Testis (tissue), 3 donors: ENCODE results near the gene SUPT3H. TPM values are rescaled to one million over a fixed set of nuclear protein-coding genes. Genes with fewer than 3 reads are reported as not detected.

Experiments used
- DNase-seq: peaks from one replicate; pipeline ENCODE4 v3.0.0-alpha.2; 2019
- H3K27ac ChIP-seq, 2 donors: fragments of 200-600 bp; sonication (generic); one replicate each; pipeline ENCODE4 v1.5.1; 2019
- H3K27me3 ChIP-seq: fragments of 200-600 bp; sonication (generic); one replicate; pipeline ENCODE4 v1.5.1; 2019
- H3K36me3 ChIP-seq: fragments of 200-600 bp; sonication (generic); one replicate; pipeline ENCODE4 v1.5.1; 2017; ENCODE audit warnings: low read depth; ENCODE audit errors: missing control alignments
- H3K4me1 ChIP-seq: fragments of 200-600 bp; sonication (generic); one replicate; pipeline ENCODE4 v1.5.1; 2019
- H3K4me3 ChIP-seq, 2 donors: fragments of 200-600 bp; sonication (generic); one replicate each; pipeline ENCODE4 v1.5.1; 2017 to 2019
- H3K9me3 ChIP-seq: fragments of 200-600 bp; sonication (generic); one replicate; pipeline ENCODE4 v1.5.1; 2017
- CTCF ChIP-seq, 3 experiments: fragments of 450-650 bp in 2 of 3; fragments of 200-600 bp in 1 of 3; sonication (generic) in 1 of 3; IDR thresholded peaks; one replicate each; pipeline ENCODE4 v1.5.1; 2016 to 2019; ENCODE audit warnings: antibody characterized with exemption in 3 of 3, mild to moderate bottlenecking in 2 of 3, moderate library complexity in 1 of 3
- POLR2A ChIP-seq: fragments of 450-650 bp; IDR thresholded peaks from one replicate; pipeline ENCODE4 v1.6.1; 2017; ENCODE audit warnings: antibody characterized with exemption, mild to moderate bottlenecking, moderate library complexity
- WGBS, 2 donors: methylation state at CpG; one replicate each; pipeline ENCODE4 v1.1.5; 2018; 5-methylcytosine and 5-hydroxymethylcytosine counted together
- intact Hi-C: fragments of 100-400 bp; cut with DNase I; formaldehyde crosslinking; loops from one replicate; pipeline ENCODE4 v1.15.1; 2023; ENCODE audit warnings: low total_unique reads
- polyA plus RNA-seq: library from polyadenylated mRNA; stranded (reverse); fragments of 350-450 nt; fragmentation: Illumina TruSeq; extraction: RNeasy Lipid Tissue Mini Kit (QIAGEN cat#74804); gene quantifications from one replicate; pipeline ENCODE4 v1.2.3, GENCODE V29; 2014; ENCODE audit warnings: low read depth, low replicate concordance; ENCODE audit not compliant: insufficient read depth
- total RNA-seq, 2 donors: library from RNA; depleted of rRNA; stranded (reverse); fragments of >200 nt; gene quantifications; one replicate each; pipeline ENCODE4 v1.2.3, GENCODE V29; 2016

SUPT3H gene
- total and polyA plus RNA-seq, 3 donors from 2014 or later: 29.4 to 35.9 (median 30.8) TPM

GRCh38 chr6:44965708-44966107, 412.0 kb downstream of the SUPT3H start:
- Histone ChIP-seq H3K36me3 (no peaks in the 10 kb centered on the region), H3K27ac (no peak overlapping the region), H3K4me1 (no peaks in the 10 kb centered on the region), H3K27me3 (no peaks in the 10 kb centered on the region), H3K4me3 (no peak overlapping the region), H3K9me3 (no peaks in the 10 kb centered on the region)
- DNase-seq: no peak
- intact Hi-C loops: no loop called here
- TF ChIP-seq POLR2A: no peak
- no peak for TF ChIP-seq CTCF (IDR thresholded peaks at IDR 0.05)
- WGBS, 2 donors: 94 to 95% methylated on average over 4 of the region's 4 CpGs

GRCh38 chr6:44960898-44961297, 416.8 kb downstream of the SUPT3H start:
- DNase-seq: no peak
- H3K27ac ChIP-seq: no peak overlapping the region
- TF ChIP-seq POLR2A: no peak
- TF ChIP-seq CTCF (IDR thresholded peaks at IDR 0.05): no peak
- no peak overlapping the region for H3K4me3 ChIP-seq
- no peaks in the 10 kb centered on the region for H3K36me3 ChIP-seq
- WGBS, 2 donors: 87 to 91% methylated on average over 4 of the region's 4 CpGs
- H3K27me3 ChIP-seq: no peaks in the 10 kb centered on the region
- intact Hi-C loops: no loop called here
- no peaks in the 10 kb centered on the region for H3K9me3 ChIP-seq
- H3K4me1 ChIP-seq: no peaks in the 10 kb centered on the region

GRCh38 chr6:44959651-44960050, 418.1 kb downstream of the SUPT3H start:
- TF ChIP-seq CTCF (IDR thresholded peaks at IDR 0.05) (no peak), POLR2A (no peak)
- Histone ChIP-seq H3K36me3 (no peaks in the 10 kb centered on the region), H3K27me3 (no peaks in the 10 kb centered on the region), H3K4me1 (no peaks in the 10 kb centered on the region), H3K27ac (no peak overlapping the region), H3K4me3 (no peak overlapping the region), H3K9me3 (no peaks in the 10 kb centered on the region)
- no peak for DNase-seq
- WGBS, 2 donors: 89 to 90% methylated on average over 3 of the region's 3 CpGs
- intact Hi-C loops: no loop called here

GRCh38 chr6:44957156-44957555, 420.6 kb downstream of the SUPT3H start:
- no peaks in the 10 kb centered on the region for H3K27me3 ChIP-seq
- DNase-seq: no peak
- no peak for TF ChIP-seq POLR2A
- no peak for TF ChIP-seq CTCF (IDR thresholded peaks at IDR 0.05)
- H3K36me3 ChIP-seq: no peaks in the 10 kb centered on the region
- H3K9me3 ChIP-seq: no peaks in the 10 kb centered on the region
- H3K4me1 ChIP-seq: no peaks in the 10 kb centered on the region
- intact Hi-C loops: no loop called here
- no peak overlapping the region for H3K27ac ChIP-seq
- 62 to 73% methylated on average over 4 of the region's 4 CpGs for WGBS, 2 donors
- H3K4me3 ChIP-seq: no peak overlapping the region

GRCh38 chr6:44956396-44956795, 421.3 kb downstream of the SUPT3H start:
- Histone ChIP-seq H3K4me3 (no peak overlapping the region), H3K27ac (no peak overlapping the region), H3K36me3 (no peaks in the 10 kb centered on the region), H3K27me3 (no peaks in the 10 kb centered on the region), H3K4me1 (no peaks in the 10 kb centered on the region), H3K9me3 (no peaks in the 10 kb centered on the region)
- intact Hi-C loops: no loop called here
- TF ChIP-seq CTCF (IDR thresholded peaks at IDR 0.05) (no peak), POLR2A (no peak)
- DNase-seq: no peak
- 69 to 78% methylated on average over 4 to 5 of the region's 5 CpGs for WGBS, 2 donors
